ENCODE measurements around the gene AK8.

The AK8 gene

GRCh38 chr9:132914924-132915323 is 36.8 kb upstream of the AK8 start:
- peaks cover 19% of the 10 kb centered on the region for H3K36me3 ChIP-seq (replicated peaks; ENCODE audit: low read depth, low read length)

GRCh38 chr9:132912131-132912530 is 34.0 kb upstream of the AK8 start:
- H3K4me1 ChIP-seq (ENCODE audit: low read length), result no peaks in the 10 kb centered on the region
- H3K27ac ChIP-seq (ENCODE audit: low read length), result no peak overlapping the region
- H3K9ac ChIP-seq (ENCODE audit: low read length), result no peak overlapping the region
- no peaks in the 10 kb centered on the region for H3K27me3 ChIP-seq (ENCODE audit: low read depth, low read length)
- no peaks in the 10 kb centered on the region for H3K79me2 ChIP-seq (ENCODE audit: low read length)
- no peak overlapping the region for H3K4me3 ChIP-seq (ENCODE audit: low read length)
- H3K4me2 ChIP-seq (ENCODE audit: low read length), result no peak overlapping the region
- peaks cover 18% of the 10 kb centered on the region for H3K36me3 ChIP-seq (replicated peaks; ENCODE audit: low read depth, low read length)
- no peak overlapping the region for H2AFZ ChIP-seq (ENCODE audit: low read depth, low read length)
- no peaks in the 10 kb centered on the region for H3K9me3 ChIP-seq (ENCODE audit: insufficient read depth, low read length)
- H4K20me1 ChIP-seq (ENCODE audit: insufficient read depth, low read length), result no peaks in the 10 kb centered on the region
- TF ChIP-seq EZH2phosphoT487 (IDR thresholded peaks at IDR 0.05; ENCODE audit: low read depth) (no peak), CTCF (IDR thresholded peaks at IDR 0.05; ENCODE audit: low read depth, low read length) (no peak)

More at GRCh38 chr9:132914924-132915323, 36.8 kb upstream of the AK8 start:
- Histone ChIP-seq H3K9ac (ENCODE audit: low read length) (no peak overlapping the region), H3K27me3 (ENCODE audit: low read depth, low read length) (no peaks in the 10 kb centered on the region), H3K27ac (ENCODE audit: low read length) (no peak overlapping the region), H3K4me2 (ENCODE audit: low read length) (no peak overlapping the region), H3K4me3 (ENCODE audit: low read length) (no peak overlapping the region), H3K79me2 (ENCODE audit: low read length) (no peaks in the 10 kb centered on the region), H3K9me3 (ENCODE audit: insufficient read depth, low read length) (no peaks in the 10 kb centered on the region), H3K4me1 (ENCODE audit: low read length) (no peaks in the 10 kb centered on the region), H4K20me1 (ENCODE audit: insufficient read depth, low read length) (no peaks in the 10 kb centered on the region), H2AFZ (ENCODE audit: low read depth, low read length) (no peak overlapping the region)
- TF ChIP-seq CTCF (IDR thresholded peaks at IDR 0.05; ENCODE audit: low read depth, low read length), result no peak

GRCh38 chr9:132910376-132910775 is 32.3 kb upstream of the AK8 start:
- H3K4me3 ChIP-seq (ENCODE audit: low read length), result no peak overlapping the region
- no peak overlapping the region for H3K27ac ChIP-seq (ENCODE audit: low read length)
- no peak for TF ChIP-seq EZH2phosphoT487 (IDR thresholded peaks at IDR 0.05; ENCODE audit: low read depth)
- TF ChIP-seq CTCF (IDR thresholded peaks at IDR 0.05; ENCODE audit: low read depth, low read length), result no peak
- H3K79me2 ChIP-seq (ENCODE audit: low read length), result no peaks in the 10 kb centered on the region
- H3K36me3 ChIP-seq (replicated peaks; ENCODE audit: low read depth, low read length), result peaks cover 18% of the 10 kb centered on the region
- H3K4me2 ChIP-seq (ENCODE audit: low read length), result no peak overlapping the region
- H4K20me1 ChIP-seq (ENCODE audit: insufficient read depth, low read length), result no peaks in the 10 kb centered on the region
- H3K4me1 ChIP-seq (ENCODE audit: low read length), result no peaks in the 10 kb centered on the region
- H2AFZ ChIP-seq (ENCODE audit: low read depth, low read length), result no peak overlapping the region
- H3K27me3 ChIP-seq (ENCODE audit: low read depth, low read length), result no peaks in the 10 kb centered on the region
- no peak overlapping the region for H3K9ac ChIP-seq (ENCODE audit: low read length)
- no peaks in the 10 kb centered on the region for H3K9me3 ChIP-seq (ENCODE audit: insufficient read depth, low read length)

GRCh38 chr9:132909311-132909710 is 31.2 kb upstream of the AK8 start:
- Histone ChIP-seq H3K4me3 (ENCODE audit: low read length) (no peak overlapping the region), H2AFZ (ENCODE audit: low read depth, low read length) (no peak overlapping the region), H3K36me3 (replicated peaks; ENCODE audit: low read depth, low read length) (peaks cover 18% of the 10 kb centered on the region), H3K27ac (ENCODE audit: low read length) (no peak overlapping the region), H3K27me3 (ENCODE audit: low read depth, low read length) (no peaks in the 10 kb centered on the region), H3K4me2 (ENCODE audit: low read length) (no peak overlapping the region), H3K9me3 (ENCODE audit: insufficient read depth, low read length) (no peaks in the 10 kb centered on the region), H3K9ac (ENCODE audit: low read length) (no peak overlapping the region), H3K4me1 (ENCODE audit: low read length) (no peaks in the 10 kb centered on the region), H4K20me1 (ENCODE audit: insufficient read depth, low read length) (no peaks in the 10 kb centered on the region), H3K79me2 (ENCODE audit: low read length) (no peaks in the 10 kb centered on the region)
- TF ChIP-seq EZH2phosphoT487 (IDR thresholded peaks at IDR 0.05; ENCODE audit: low read depth) (no peak), CTCF (IDR thresholded peaks at IDR 0.05; ENCODE audit: low read depth, low read length) (no peak)

Data from OCI-LY3 (cell line).